Measurements from ENCODE around the gene MRPL28.
"Not testable (repeated sequence)": the region's sequence is repeated elsewhere in the genome, so short reads cannot be mapped to it uniquely, and the experiment has no call there.

Gene MRPL28

DNA sequence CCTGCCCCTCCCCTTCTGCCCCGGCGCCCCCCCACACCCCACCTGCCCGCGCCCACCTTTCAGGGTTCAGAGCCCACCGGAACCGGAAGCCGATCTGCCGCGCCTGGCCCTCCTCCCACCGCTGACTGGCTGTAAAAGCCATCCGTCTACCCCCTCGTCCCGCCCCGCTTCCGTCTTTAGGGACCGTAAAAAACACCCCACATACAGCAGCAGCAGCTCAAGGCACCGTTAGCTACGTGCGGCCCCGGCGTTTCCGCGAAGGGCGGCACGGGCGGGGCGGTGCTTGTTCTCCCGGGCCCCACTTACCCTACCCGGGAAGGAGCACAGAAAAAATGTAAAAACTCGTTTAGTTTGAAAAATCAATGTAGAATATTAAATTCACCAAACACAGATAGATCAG is at the start of gene MRPL28:
TSS of gene MRPL28 (minus strand) at position 96 of the 400 bp plus-strand sequence. CDS start 320 bp downstream, outside the sequence.
- DNase-seq (ENCODE audit: low spot score) = peak; percentile 94

DNA sequence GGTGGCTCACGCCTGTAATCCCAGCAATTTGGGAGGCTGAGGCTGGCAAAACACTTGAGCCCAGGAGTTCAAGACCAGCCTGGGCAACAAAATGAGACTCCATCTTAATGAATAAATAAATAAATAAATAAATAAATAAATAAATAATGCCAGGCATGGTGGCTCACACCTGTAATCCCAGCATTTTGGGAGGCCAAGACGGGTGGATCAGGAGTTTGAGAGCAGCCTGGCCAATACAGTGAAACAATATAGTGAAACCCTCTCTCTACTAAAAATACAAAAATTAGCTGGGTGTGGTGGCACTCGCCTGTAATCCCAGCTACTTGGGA is 44.8 kb upstream of the MRPL28 start:
- DNase-seq (ENCODE audit: low spot score) = not testable (repeated sequence)

DNA sequence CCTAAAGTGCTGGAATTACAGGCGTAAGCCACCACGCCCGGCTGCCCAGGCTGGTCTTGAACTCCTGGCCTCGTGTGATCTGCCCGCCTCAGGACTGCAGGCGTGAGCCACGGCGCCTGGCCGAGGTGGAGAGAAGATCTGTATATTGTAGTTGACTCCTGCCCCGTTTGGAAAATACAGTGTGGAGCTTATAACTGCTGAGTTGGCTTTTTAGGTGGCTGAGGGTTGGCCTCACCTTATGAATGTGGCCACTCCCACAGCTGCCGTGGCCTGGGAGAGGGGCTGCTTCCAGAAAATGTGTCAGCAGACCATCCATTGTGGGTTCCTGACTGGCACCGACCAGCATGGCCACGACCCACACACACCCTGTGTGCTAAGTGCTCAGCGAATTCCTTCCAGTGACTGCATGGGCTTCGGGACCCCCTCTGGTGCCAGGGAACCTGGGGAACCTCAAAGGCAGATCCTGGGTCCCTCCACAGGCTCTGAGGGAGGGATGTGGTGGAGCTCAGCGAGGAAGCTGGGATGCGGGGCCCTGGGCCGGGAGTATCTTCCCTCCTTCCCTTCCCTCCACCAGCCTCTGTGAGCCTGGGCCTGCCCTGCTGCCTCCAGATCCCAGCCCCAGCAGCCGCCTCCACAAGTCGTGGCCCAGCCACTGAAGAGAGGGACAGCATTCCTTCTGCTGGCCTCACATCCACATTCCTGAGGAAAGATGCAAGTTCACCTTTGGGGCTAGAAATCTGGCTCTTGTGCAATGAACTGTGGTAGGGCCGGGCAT is 44.2 kb upstream of the MRPL28 start:
- DNase-seq (ENCODE audit: low spot score) = no peak

DNA sequence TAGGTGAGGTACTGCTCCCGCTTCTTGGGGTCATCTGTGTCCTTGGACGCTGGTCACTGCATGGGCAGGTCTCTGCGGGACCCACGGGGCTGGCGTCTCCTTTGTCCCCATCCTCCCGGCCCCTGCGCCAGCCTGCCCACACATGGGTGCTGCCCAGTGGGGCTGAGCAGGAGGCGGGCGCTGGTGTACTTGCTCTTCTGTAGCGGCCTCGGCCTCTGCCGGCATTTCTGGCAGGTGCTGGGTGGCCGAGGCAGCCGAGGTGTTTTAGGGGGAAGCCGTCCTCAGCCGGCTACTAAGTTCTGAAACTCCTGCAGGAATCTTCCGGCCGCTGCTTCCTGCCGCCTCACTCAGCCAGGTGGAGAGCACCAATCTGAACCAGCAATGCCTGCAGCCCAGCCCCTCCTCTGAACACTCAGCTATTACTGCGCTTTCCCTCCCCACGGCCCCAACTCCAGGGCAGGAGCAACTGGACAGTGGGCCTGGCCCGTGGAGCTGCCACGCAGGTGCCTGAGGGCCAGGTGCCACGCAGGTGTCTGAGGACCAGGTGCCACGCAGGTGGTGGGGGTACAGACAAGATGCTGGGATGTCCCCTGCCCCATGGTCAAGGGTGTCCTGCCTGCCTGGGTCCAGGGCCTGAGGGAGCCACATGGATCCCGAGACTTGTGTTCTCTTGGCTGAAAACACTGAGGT is 41.4 kb upstream of the MRPL28 start:
- no peak for DNase-seq (ENCODE audit: low spot score)

DNA sequence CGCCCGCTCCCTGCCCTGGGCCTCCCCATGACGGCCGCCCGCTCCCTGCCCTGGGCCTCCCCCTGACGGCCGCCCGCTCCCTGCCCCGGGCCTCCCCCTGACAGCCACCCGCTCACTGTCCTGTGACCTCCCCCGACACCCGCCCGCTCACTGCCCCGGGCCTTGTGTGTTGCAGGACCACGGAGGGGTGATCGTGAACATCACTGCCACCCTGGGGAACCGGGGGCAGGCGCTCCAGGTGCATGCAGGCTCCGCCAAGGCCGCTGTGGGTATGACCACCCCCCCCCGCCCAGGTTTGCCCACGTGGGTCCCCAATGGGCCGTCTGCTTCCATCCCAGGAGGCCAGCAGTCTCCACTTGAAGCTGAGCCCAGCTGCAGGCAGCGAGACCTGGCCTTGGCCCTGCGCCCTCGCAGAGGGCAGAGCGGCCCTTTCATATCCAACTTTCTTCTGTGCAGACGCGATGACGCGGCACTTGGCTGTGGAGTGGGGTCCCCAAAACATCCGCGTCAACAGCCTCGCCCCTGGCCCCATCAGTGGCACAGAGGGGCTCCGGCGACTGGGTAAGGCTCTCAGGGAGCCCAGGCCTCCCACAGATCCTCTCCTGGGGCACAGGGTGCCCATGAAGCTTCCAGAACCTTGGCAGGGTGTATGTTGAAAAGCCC is 40.3 kb upstream of the MRPL28 start:
- no peak for DNase-seq (ENCODE audit: low spot score)

DNA sequence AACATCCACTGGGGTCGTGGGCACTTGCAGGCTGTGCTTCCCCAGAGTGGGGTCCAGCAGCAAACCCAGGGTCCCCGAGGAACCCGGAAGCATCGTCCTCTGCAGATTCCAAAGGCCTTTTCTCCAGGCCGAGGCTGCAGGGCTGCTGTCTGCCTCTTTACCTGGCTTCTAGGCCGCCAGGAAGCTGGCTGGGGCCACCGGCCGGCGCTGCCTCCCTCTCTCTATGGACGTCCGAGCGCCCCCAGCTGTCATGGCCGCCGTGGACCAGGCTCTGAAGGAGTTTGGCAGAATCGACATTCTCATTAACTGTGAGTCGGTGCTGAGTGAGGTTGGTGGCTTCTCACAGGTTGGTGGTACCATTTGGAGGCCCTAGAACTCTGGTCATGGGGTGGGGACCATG is 36.9 kb upstream of the MRPL28 start:
- no peak for DNase-seq (ENCODE audit: low spot score)

DNA sequence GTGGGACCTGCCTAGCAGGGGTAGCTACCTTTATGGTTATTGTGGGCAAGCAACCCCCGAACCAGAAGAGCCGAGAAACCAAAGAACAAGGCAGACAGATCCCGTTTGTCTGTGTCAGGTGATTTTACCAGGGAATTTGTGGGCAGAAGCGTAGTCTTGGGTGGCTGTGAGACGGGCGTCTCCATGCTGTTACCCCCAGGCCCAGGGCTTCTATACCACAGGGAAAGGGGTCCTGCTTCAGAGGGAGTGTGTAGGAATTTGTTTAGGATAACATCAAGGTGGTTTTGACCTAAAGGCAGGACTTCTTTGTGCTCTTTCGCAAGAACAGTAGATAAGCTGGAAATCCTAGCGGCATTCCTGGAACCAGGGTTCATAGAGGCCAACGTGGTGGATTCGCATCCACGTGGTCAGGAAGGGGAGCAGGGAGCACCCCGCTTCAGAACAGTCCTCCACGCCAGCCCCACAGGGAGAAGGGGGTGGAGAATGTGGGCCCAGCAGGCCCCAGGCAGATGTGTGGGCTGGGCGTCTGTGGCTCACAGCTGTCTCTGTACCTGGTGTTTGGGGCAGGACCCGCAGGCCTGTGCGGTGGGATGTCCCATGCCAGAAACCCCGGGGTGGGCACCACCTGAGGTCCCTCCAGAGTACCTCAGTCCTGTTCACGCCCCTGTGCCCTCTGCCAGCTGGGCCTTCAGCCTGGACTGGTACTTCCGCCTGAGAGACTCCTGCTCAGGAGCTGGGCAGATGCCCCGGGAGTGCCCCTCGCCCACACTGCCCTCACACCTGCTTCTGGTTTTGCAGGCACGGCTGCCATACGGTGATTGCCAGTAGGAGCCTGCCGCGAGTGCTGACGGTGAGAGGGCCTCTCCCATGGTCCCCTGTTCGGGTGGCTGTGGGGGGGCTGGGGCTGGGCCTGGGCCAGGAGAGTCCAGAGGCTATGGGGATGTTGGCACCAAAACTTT is 35.5 kb upstream of the MRPL28 start:
- no peak for DNase-seq (ENCODE audit: low spot score)

DNA sequence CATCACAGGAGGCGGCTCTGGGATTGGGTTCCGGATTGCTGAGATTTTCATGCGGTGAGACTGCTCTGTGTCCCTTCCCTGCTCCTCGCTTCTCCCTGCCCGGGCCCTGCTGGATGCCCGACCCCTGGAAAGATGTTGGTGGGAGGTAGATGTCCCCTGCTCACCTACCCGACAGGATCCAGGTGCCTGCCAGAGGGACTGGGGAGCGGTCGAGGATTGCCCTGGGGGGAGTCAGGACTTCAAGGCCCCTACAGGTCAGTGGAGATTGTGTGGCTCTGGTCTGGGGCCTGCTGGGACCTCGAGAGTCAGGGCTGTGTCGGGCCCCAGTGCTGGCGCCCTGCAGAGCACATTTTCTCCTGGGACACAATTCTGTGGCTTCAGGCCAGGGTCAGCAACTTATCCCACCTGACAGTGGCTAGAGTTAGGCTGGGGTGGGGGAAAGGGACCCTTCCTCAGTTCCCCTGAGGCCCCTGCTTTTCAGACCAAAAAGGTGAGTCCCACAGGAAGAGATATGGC is 34.7 kb upstream of the MRPL28 start:
- no peak for DNase-seq (ENCODE audit: low spot score)

DNA sequence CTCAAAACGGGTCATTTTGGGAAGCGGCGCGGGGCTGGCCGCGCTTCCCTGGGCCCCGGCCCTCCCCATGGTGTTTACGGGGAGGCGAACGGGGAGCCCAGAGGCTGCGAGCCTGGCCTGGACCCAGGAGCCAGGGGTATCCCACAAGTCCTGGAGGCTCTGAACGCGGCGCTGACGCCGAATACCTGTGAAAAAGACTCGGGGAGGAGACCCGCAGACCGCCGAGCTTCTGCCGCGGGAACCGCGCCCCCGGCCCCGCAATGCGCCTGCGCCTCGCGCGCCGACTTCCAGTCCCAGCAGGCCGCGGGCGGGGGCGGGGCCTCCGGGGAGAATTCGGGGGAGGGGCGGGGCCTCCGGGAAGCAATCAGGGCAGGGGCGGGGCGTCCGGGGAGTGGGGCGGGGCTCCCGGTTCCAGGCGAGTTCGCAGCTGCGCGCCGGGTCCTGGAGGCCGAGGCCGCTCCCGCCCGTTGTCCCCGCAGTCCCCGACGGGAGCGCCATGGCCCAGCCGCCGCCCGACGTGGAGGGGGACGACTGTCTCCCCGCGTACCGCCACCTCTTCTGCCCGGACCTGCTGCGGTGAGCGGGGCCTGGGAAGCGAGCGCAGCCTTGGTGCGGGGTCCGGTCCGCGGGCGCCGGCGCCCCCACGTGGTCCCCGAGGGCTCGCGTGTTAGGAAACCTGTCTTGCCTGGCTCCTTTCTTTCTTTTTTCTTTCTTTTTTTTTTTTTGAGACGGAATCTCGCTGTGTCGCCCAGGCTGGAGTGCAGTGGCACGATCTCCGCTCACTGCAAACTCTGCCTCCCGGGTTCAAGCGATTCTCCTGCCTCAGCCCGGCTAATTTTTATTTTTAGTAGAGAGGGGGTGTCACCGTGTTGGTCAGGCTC is 31.4 kb upstream of the MRPL28 start, which contains the start of gene DECR2:
TSS of gene DECR2 (plus strand) at position 418 of the 881 bp plus-strand sequence. CDS start at position 497, 79 bp downstream.
- DNase-seq (ENCODE audit: low spot score) = peak; percentile 84

DNA sequence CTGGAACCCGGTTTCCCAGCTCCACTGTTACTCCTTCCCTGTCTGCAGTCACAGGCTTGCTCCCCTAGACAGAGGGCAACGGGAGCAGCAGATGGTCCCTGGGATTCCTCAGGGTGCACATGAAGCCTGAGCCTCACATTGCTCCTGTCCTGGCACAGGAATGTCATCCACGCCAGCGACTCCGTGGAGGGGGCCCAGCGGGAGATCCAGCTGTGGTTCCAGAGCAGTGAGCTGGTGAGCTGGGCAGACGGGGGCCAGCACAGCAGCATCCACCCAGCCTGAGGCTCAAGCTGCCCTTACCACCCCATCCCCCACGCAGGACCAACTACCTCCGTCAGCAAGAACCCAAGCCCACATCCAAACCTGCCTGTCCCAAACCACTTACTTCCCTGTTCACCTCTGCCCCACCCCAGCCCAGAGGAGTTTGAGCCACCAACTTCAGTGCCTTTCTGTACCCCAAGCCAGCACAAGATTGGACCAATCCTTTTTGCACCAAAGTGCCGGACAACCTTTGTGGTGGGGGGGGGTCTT is 29.8 kb upstream of the MRPL28 start:
- DNase-seq (ENCODE audit: low spot score) = no peak

DNA sequence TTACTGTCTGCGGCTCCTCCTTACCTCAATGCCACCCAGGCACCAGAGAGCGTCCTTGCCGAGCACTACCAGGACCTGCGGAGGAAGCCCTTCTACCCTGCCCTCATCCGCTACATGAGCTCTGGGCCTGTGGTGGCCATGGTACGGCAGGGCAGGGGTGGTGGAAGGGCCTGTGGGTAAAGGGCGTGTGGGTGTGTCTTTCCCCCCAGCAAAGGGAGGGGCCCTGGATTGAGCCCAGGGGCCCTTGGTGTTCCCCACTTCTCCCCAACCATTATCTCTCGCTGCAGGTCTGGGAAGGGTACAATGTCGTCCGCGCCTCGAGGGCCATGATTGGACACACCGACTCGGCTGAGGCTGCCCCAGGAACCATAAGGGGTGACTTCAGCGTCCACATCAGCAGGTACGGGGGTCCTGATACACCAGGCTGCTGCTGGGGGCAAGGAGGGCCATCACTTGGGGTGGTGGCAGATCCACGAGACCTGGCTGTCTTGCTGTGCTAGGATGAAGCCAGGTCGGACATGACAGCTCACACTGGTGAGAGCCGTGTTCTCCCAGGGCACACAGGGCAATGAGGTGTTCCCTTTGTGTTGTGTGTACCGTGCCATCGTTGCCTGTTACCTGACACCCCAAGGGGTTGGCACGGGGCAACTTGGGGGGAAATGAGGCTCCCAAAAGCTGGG is 29.1 kb upstream of the MRPL28 start:
- no peak for DNase-seq (ENCODE audit: low spot score)

DNA sequence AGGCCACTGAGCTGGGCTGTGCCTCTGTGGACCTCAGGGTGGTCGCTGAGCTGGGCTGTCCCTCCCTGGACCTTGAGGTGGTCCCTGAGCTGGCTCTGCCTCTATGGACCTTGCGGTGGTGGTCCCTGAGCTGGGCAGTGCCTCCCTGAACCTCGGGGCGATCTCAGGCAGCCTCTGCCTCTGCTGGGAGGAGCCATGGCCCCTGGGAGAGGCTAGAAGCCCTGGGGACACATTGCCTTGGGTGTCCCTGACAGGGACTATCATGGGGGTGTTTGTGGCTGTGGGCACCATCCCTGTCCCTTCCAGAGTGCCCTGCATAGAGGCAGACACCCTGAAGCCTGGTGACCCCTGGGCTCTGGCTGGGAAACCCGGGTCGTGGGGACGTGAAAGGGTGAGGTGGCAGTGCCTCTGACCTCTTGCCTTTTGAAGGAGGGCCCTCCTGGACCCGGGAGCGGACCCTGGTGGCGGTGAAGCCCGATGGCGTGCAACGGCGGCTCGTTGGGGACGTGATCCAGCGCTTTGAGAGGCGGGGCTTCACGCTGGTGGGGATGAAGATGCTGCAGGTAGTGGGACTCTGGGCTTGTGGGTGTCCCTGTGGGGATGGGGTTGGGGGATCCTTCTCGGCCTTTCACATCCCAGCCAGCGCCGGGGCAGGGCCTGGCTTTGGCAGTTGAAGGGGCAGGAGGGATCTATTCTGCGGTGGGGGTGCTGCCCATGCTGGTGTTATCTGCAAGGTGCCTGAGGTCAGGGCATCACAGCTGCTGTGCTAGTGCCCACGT is 28.4 kb upstream of the MRPL28 start:
- DNase-seq (ENCODE audit: low spot score) = no peak

DNA sequence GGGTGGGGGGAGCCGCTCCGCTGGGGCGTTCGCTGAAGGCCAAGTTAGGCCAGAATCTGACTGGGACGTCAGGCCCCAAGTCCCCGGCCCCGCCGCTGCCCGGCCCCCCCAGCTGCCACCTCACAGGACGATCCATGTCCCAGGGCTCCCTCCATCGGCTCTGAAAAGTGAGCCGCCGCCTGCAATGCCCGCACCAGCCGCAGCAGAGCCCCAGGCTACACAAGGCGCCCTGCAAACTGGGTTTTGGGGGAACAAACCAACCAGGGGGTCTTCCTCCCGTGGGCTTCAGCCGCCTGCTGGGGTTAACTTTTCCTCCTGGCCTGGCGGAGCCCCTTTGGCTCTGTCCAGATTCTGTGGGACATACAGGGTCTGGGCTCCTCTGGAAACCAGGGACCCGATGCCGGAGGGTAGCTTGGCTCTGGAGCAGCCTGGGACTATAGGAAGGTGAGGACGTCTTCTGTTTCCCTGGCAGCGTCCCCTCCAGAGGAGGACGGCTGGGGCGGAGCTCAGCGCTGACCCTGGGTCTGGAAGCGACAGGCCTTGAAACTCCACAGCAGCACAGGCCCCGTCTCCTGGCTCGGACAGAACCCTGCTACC is 27.5 kb upstream of the MRPL28 start:
- DNase-seq (ENCODE audit: low spot score) = peak; percentile 56

DNA sequence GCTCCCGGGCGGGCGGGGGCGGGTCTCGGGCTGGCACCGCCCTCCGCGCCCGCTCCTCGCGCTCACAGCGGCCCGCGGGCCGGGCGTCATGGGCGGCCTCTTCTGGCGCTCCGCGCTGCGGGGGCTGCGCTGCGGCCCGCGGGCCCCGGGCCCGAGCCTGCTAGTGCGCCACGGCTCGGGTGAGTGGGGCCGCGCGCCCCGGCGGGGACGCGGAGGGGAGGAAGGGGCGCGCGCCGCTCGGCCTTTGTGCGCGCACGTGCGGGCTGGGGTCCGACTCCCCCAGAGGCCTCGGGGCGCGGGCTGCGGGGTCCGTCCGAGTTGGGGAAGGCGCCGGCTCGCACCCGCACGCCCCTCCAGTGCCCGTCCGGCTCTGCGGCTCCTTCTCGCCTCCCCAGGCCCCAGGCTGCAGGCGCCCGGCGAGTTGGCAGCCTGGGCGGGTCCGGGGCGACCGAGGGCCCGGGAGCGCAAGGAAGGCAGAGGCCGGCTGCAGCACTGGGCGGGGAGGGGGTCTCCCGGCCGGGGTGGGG is 26.9 kb upstream of the MRPL28 start, which contains the start of gene NME4:
TSS of gene NME4 (plus strand) at position 65 of the 527 bp plus-strand sequence. CDS start at position 89, 24 bp downstream.
- DNase-seq (ENCODE audit: low spot score) = no peak

DNA sequence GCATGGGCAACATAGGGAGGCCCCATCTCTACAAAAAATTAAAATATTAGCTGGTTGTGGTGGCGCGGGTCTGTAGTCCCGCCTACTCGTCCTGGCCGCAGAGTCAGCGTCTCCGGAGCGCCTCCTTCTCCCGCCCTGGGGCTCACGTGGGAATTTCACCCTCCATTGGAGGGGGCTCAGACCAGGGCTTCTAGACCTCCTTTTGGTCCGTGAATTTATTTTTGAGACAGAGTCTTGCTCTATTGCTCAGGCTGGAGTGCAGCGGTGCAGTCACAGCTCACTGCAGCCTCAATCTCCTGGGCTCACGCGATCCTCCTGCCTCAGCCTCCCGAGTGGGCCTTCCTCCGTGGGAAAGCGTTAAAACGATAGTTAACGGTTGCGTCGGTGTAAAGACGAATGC is 26.3 kb upstream of the MRPL28 start:
- peak; percentile 63 for DNase-seq (ENCODE audit: low spot score)

DNA sequence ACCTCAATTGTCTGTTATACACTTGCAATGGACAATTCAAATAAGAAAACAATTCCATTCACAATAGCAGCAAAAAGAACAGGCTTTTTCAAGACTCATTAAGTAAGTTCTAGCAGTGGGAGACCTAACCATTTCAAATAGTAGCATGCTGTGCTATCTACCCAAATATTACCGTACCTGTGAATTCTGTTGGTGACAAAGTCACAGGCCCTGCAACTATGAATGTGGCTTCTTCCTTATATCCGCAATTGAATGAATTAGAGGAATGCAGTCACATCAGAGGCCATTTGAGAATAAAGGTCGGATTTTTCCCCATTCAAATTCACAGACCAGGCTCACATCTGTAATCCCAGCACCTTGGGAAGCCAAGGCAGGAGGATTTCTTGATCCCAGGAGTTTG is 25.9 kb upstream of the MRPL28 start:
- no peak for DNase-seq (ENCODE audit: low spot score)

DNA sequence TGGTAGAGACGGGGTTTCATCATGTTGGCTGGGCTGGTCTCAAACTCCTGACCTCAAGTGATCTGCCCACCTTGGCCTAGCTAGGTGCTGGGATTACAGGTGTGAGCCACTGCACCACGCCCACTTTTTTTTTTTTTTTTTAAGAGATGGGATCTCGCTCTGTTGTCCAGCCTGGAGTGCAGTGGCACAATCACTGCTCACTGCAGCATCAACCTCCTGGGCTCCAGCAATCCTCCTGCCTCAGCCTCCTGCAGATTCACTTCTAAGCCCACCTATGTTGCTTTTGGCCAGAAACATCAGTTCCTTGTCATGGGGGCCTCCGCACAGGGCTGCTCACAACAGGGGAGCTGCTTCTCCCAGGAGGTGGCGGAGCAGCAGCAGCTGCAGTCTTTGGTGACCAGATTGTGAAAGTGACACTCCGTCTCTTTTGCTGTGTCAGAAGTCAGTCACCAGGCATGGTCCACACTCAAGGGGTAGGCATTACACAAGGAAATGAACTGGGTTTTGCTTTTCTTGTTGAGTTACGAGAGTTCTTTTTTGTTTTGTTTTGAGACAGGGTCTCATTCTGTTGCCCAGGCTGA is 22.2 kb upstream of the MRPL28 start:
- DNase-seq (ENCODE audit: low spot score) = no peak

DNA sequence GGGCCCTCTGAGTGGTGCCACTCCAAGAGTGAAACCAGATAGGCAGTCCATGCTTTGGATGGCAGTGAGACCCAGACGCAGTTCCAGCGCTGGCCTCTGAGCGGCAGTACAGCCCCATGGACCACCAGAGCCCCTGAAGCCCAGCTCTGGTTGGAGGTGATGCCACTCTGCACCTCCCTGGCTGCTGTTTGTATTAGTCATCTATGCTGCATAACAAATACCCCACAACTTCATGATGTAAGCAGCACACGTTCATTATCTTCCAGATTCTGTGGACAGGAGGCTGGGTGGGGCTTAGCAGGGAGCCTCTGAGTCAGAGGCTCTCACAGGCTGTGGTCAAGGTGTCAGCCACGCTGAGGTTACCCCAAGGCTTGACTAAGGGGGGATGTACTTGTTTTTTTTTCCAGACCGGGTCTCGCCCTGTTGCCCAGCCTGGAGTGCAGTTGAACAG is 21.6 kb upstream of the MRPL28 start:
- peak; percentile 55 for DNase-seq (ENCODE audit: low spot score)

All from HuH-7 (cell line).